HEK293 (cell line): ENCODE data around the gene CCDC7.
"Not testable (repeated sequence)": the region's sequence is repeated elsewhere in the genome, so short reads cannot be mapped to it uniquely, and the experiment has no call there.

Experiments
- GLIS2 ChIP-seq: fragments of 450-650 bp; formaldehyde crosslinking; IDR thresholded peaks from 2 replicates; pipeline ENCODE4 v1.5.1; 2016; ENCODE audit warnings: missing biosample characterization, missing genetic modification characterization
- KLF10 ChIP-seq: fragments of 450-650 bp; IDR thresholded peaks from 2 replicates; pipeline ENCODE4 v1.5.1; 2018; ENCODE audit warnings: missing biosample characterization, mild to moderate bottlenecking, missing genetic modification characterization
- PBX3 ChIP-seq: sonication (generic); formaldehyde crosslinking; IDR thresholded peaks from 2 replicates; pipeline ENCODE4 v1.8.1; 2022; ENCODE audit warnings: mild to moderate bottlenecking, moderate library complexity, missing genetic modification reagents
- ZNF175 ChIP-seq: fragments of 450-650 bp; formaldehyde crosslinking; IDR thresholded peaks from 2 replicates; pipeline ENCODE4 v1.5.1; 2016; ENCODE audit warnings: missing biosample characterization, missing genetic modification characterization
- ZNF214 ChIP-seq: fragments of 450-650 bp; formaldehyde crosslinking; IDR thresholded peaks from 2 replicates; pipeline ENCODE4 v1.5.1; 2017; ENCODE audit warnings: missing biosample characterization, mild to moderate bottlenecking, missing genetic modification characterization, borderline replicate concordance
- ZNF654 ChIP-seq: fragments of 450-650 bp; formaldehyde crosslinking; IDR thresholded peaks from 2 replicates; pipeline ENCODE4 v1.5.1; 2016; ENCODE audit warnings: low read depth, missing biosample characterization, missing genetic modification characterization
- TF ChIP-seq, protein P1 (sequence below): fragments of 450-650 bp; formaldehyde crosslinking; IDR thresholded peaks from 2 replicates; pipeline ENCODE4 v1.5.1; 2016; ENCODE audit warnings: missing biosample characterization, missing genetic modification characterization
- TF ChIP-seq, protein P2 (sequence below): fragments of 450-650 bp; formaldehyde crosslinking; optimal IDR thresholded peaks from 2 replicates; pipeline ENCODE3; 2016; ENCODE audit warnings: missing biosample characterization, mild to moderate bottlenecking, missing genetic modification characterization

- TF ChIP-seq ZNF654; KLF10; ZNF175 (tag by site-specific recombination); ZNF214; GLIS2 (tag by site-specific recombination); PBX3 (CRISPR knock-in tag): not testable (repeated sequence)
- TF ChIP-seq, protein P1, sequence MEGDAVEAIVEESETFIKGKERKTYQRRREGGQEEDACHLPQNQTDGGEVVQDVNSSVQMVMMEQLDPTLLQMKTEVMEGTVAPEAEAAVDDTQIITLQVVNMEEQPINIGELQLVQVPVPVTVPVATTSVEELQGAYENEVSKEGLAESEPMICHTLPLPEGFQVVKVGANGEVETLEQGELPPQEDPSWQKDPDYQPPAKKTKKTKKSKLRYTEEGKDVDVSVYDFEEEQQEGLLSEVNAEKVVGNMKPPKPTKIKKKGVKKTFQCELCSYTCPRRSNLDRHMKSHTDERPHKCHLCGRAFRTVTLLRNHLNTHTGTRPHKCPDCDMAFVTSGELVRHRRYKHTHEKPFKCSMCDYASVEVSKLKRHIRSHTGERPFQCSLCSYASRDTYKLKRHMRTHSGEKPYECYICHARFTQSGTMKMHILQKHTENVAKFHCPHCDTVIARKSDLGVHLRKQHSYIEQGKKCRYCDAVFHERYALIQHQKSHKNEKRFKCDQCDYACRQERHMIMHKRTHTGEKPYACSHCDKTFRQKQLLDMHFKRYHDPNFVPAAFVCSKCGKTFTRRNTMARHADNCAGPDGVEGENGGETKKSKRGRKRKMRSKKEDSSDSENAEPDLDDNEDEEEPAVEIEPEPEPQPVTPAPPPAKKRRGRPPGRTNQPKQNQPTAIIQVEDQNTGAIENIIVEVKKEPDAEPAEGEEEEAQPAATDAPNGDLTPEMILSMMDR (tag by site-specific recombination): not testable (repeated sequence)
- TF ChIP-seq, protein P2, sequence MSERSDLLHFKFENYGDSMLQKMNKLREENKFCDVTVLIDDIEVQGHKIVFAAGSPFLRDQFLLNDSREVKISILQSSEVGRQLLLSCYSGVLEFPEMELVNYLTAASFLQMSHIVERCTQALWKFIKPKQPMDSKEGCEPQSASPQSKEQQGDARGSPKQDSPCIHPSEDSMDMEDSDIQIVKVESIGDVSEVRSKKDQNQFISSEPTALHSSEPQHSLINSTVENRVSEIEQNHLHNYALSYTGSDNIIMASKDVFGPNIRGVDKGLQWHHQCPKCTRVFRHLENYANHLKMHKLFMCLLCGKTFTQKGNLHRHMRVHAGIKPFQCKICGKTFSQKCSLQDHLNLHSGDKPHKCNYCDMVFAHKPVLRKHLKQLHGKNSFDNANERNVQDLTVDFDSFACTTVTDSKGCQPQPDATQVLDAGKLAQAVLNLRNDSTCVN (tag by site-specific recombination): not testable (repeated sequence)
These were observed 253.7 kb downstream of the CCDC7 start for GRCh38 chr10:32699683-32700082.
